Loucy (cell line): ENCODE measurements around the gene SOX1.

Experiments used
- H2AFZ ChIP-seq: fragments of 200-600 bp; sonication (generic); 2 replicates; pipeline ENCODE4 v1.6.0; 2016; ENCODE audit warnings: antibody characterized with exemption, mild to moderate bottlenecking, low read length, moderate library complexity
- H3F3A ChIP-seq: fragments of 200-600 bp; 2 replicates; pipeline ENCODE4 v1.6.0; 2016; ENCODE audit warnings: antibody characterized with exemption, low read depth, mild to moderate bottlenecking
- H3K27me3 ChIP-seq: fragments of 200-600 bp; sonication (generic); 2 replicates; pipeline ENCODE4 v1.6.1; 2014; ENCODE audit warnings: low read length, mild to moderate bottlenecking; ENCODE audit not compliant: insufficient read depth, poor library complexity, severe bottlenecking
- H3K36me3 ChIP-seq: fragments of 200-600 bp; sonication (generic); 2 replicates; pipeline ENCODE4 v1.6.1; 2016; ENCODE audit warnings: low read length; ENCODE audit not compliant: insufficient read depth
- H3K4me1 ChIP-seq: fragments of 200-600 bp; sonication (generic); 2 replicates; pipeline ENCODE4 v1.5.1; 2014; ENCODE audit warnings: low read length, mild to moderate bottlenecking; ENCODE audit not compliant: insufficient read depth, poor library complexity, severe bottlenecking
- H3K4me2 ChIP-seq: fragments of 200-600 bp; sonication (generic); 2 replicates; pipeline ENCODE4 v1.6.0; 2014; ENCODE audit warnings: antibody characterized with exemption, low read length, low read depth, mild to moderate bottlenecking; ENCODE audit not compliant: poor library complexity, severe bottlenecking
- H3K4me3 ChIP-seq: fragments of 200-600 bp; sonication (generic); 2 replicates; pipeline ENCODE4 v1.5.1; 2014; ENCODE audit warnings: low read length, mild to moderate bottlenecking, mixed read lengths; ENCODE audit not compliant: poor library complexity, severe bottlenecking
- H3K79me2 ChIP-seq: fragments of 200-600 bp; sonication (generic); 2 replicates; pipeline ENCODE4 v1.6.1; 2014; ENCODE audit warnings: low read length; ENCODE audit not compliant: insufficient read depth
- H3K9ac ChIP-seq: fragments of 200-600 bp; sonication (generic); 2 replicates; pipeline ENCODE4 v1.6.0; 2014; ENCODE audit warnings: mild to moderate bottlenecking, low read depth, low read length, moderate library complexity; ENCODE audit not compliant: poor library complexity, severe bottlenecking
- H3K9me2 ChIP-seq: fragments of 200-600 bp; sonication (generic); replicated peaks from 2 replicates; pipeline ENCODE4 v1.6.1; 2016; ENCODE audit warnings: low read depth, low read length, mixed read lengths
- H3K9me3 ChIP-seq: fragments of 200-600 bp; sonication (generic); 2 replicates; pipeline ENCODE4 v1.6.1; 2014; ENCODE audit warnings: mild to moderate bottlenecking, antibody characterized with exemption, low read length, low read depth; ENCODE audit not compliant: insufficient read depth
- H4K20me1 ChIP-seq: fragments of 200-600 bp; sonication (generic); 2 replicates; pipeline ENCODE4 v1.6.0; 2014; ENCODE audit warnings: antibody characterized with exemption, low read length, mild to moderate bottlenecking; ENCODE audit not compliant: insufficient read depth, poor library complexity, severe bottlenecking
- CTCF ChIP-seq: fragments of 200-600 bp; sonication (generic); conservative IDR thresholded peaks from 2 replicates; pipeline ENCODE4 v1.5.1; 2014; ENCODE audit warnings: mild to moderate bottlenecking, antibody characterized with exemption, low read length
- EZH2phosphoT487 ChIP-seq: fragments of 200-600 bp; IDR thresholded peaks from 2 replicates; pipeline ENCODE4 v1.6.1; 2018; ENCODE audit warnings: antibody characterized with exemption, mild to moderate bottlenecking, moderate library complexity, borderline replicate concordance

SOX1 gene

GRCh38 chr13:112115403-112116091, 48.6 kb downstream of the SOX1 start:
- Histone ChIP-seq H3F3A (no peaks in the 10 kb centered on the region), H3K4me3 (no peak overlapping the region), H3K9ac (no peak overlapping the region), H3K36me3 (no peaks in the 10 kb centered on the region), H3K4me1 (no peaks in the 10 kb centered on the region), H2AFZ (no peak overlapping the region), H3K79me2 (no peaks in the 10 kb centered on the region), H3K9me2 (no peaks in the 10 kb centered on the region), H4K20me1 (no peaks in the 10 kb centered on the region), H3K9me3 (peaks cover 2% of the 10 kb centered on the region; the same call in 1 of the 2 replicates), H3K27me3 (no peaks in the 10 kb centered on the region), H3K4me2 (no peak overlapping the region)
- TF ChIP-seq EZH2phosphoT487, result no peak

- Histone ChIP-seq H3K9me2 (no peaks in the 10 kb centered on the region), H4K20me1 (no peaks in the 10 kb centered on the region), H3K9me3 (peaks cover 2% of the 10 kb centered on the region; the same call in 1 of the 2 replicates), H3K4me1 (no peaks in the 10 kb centered on the region), H2AFZ (no peak overlapping the region), H3K9ac (no peak overlapping the region), H3K36me3 (no peaks in the 10 kb centered on the region), H3K27me3 (no peaks in the 10 kb centered on the region), H3F3A (no peaks in the 10 kb centered on the region), H3K4me2 (no peak overlapping the region), H3K79me2 (no peaks in the 10 kb centered on the region), H3K4me3 (no peak overlapping the region)
- TF ChIP-seq CTCF (no peak), EZH2phosphoT487 (no peak)
These were observed 49.4 kb downstream of the SOX1 start for GRCh38 chr13:112116187-112116950.

GRCh38 chr13:112117258-112117954, 50.5 kb downstream of the SOX1 start:
- Histone ChIP-seq H2AFZ (no peak overlapping the region), H3F3A (no peaks in the 10 kb centered on the region), H3K27me3 (no peaks in the 10 kb centered on the region), H4K20me1 (no peaks in the 10 kb centered on the region), H3K9ac (no peak overlapping the region), H3K4me3 (no peak overlapping the region), H3K9me2 (no peaks in the 10 kb centered on the region), H3K79me2 (no peaks in the 10 kb centered on the region), H3K9me3 (peaks cover 2% of the 10 kb centered on the region; the same call in 1 of the 2 replicates), H3K4me2 (no peak overlapping the region), H3K36me3 (no peaks in the 10 kb centered on the region), H3K4me1 (no peaks in the 10 kb centered on the region)
- TF ChIP-seq CTCF (no peak), EZH2phosphoT487 (no peak)
